A673 (cell line): ENCODE measurements around the gene HOMEZ.

Source experiments
- EZH2 ChIP-seq: fragments of 200-600 bp; sonication (generic); IDR thresholded peaks from 2 replicates; pipeline ENCODE4 v1.6.1; 2017; ENCODE audit warnings: borderline replicate concordance, low read depth, mild to moderate bottlenecking, mixed read lengths, antibody characterized with exemption, low read length; ENCODE audit not compliant: poor library complexity, severe bottlenecking
- TF ChIP-seq, protein P1 (sequence below): fragments of 300-800, 200-600 bp; sonication (generic); conservative IDR thresholded peaks from 2 replicates; pipeline ENCODE4 v1.5.1; 2017; ENCODE audit warnings: low read depth, mild to moderate bottlenecking, antibody characterized with exemption, low read length, moderate library complexity, mixed read lengths

DNA sequence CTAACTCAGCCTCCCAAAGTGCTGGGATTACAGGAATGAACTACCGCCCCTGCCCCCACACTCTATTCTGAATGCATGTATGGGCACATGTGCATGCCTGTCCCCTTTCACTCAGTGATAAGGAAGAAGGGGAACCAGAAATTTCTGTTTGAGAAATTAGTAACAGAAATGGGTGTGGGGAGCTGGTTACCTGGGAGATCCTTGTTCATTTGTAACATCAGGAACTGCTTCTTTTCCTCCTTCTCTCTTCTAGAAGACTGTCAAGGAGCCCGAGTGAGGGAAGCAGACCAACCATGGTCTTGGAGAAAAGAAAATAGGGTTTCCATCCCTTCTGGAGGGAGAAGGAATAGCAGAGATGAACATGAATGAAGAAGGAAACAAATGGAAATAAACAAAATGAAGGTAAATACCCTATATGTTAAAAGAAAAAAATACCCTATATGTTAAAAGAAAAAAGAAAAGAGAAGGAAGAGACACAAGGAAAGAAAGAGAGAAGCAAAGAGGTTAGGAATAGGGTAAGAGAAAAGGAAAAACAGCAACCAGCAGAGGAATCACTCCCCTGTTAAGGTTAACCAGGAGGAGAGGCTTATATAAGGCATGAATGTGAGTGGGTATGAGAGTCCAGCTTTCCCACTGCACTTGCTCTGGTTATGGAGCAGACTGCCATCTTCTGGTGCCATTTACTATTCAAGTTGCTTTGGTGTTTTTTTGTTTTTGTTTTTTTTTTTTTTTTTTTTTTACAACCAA, 13.5 kb upstream of the HOMEZ start:
- TF ChIP-seq, protein P1, sequence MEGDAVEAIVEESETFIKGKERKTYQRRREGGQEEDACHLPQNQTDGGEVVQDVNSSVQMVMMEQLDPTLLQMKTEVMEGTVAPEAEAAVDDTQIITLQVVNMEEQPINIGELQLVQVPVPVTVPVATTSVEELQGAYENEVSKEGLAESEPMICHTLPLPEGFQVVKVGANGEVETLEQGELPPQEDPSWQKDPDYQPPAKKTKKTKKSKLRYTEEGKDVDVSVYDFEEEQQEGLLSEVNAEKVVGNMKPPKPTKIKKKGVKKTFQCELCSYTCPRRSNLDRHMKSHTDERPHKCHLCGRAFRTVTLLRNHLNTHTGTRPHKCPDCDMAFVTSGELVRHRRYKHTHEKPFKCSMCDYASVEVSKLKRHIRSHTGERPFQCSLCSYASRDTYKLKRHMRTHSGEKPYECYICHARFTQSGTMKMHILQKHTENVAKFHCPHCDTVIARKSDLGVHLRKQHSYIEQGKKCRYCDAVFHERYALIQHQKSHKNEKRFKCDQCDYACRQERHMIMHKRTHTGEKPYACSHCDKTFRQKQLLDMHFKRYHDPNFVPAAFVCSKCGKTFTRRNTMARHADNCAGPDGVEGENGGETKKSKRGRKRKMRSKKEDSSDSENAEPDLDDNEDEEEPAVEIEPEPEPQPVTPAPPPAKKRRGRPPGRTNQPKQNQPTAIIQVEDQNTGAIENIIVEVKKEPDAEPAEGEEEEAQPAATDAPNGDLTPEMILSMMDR: peak; percentile 55
- no peak for TF ChIP-seq EZH2
